Activated naive CD8-positive, alpha-beta T cell (primary cell): ENCODE data around the gene IL20RA.
"Not testable (repeated sequence)": the region's sequence is repeated elsewhere in the genome, so short reads cannot be mapped to it uniquely, and the experiment has no call there.

Experiments
- H3K27ac Mint-ChIP-seq: one replicate; pipeline ENCODE4 v1.8.0; 2021; ENCODE audit warnings: mixed read lengths
- H3K27me3 Mint-ChIP-seq: one replicate; pipeline ENCODE4 v1.8.0; 2021; ENCODE audit warnings: mixed read lengths
- H3K36me3 Mint-ChIP-seq: one replicate; pipeline ENCODE4 v1.8.0; 2021; ENCODE audit warnings: mixed read lengths
- H3K4me1 Mint-ChIP-seq: one replicate; pipeline ENCODE4 v1.8.0; 2021; ENCODE audit warnings: low read depth, mixed read lengths
- H3K4me3 Mint-ChIP-seq: one replicate; pipeline ENCODE4 v1.8.0; 2021; ENCODE audit warnings: mild to moderate bottlenecking, mixed read lengths
- H3K9me3 Mint-ChIP-seq: one replicate; pipeline ENCODE4 v1.8.0; 2021; ENCODE audit warnings: low read depth, mixed read lengths

Gene IL20RA

GRCh38 chr6:136980070-136980469 lies 64.7 kb downstream of the IL20RA start:
- H3K27me3 Mint-ChIP-seq: peaks cover 6% of the 10 kb centered on the region
- no peak overlapping the region for H3K27ac Mint-ChIP-seq
- no peaks in the 10 kb centered on the region for H3K9me3 Mint-ChIP-seq
- no peaks in the 10 kb centered on the region for H3K4me1 Mint-ChIP-seq
- no peak overlapping the region for H3K4me3 Mint-ChIP-seq
- H3K36me3 Mint-ChIP-seq: no peaks in the 10 kb centered on the region

GRCh38 chr6:136979206-136979605 lies 65.6 kb downstream of the IL20RA start:
- no peak overlapping the region for H3K4me3 Mint-ChIP-seq
- no peaks in the 10 kb centered on the region for H3K9me3 Mint-ChIP-seq
- peaks cover 6% of the 10 kb centered on the region for H3K27me3 Mint-ChIP-seq
- H3K36me3 Mint-ChIP-seq: no peaks in the 10 kb centered on the region
- H3K4me1 Mint-ChIP-seq: no peaks in the 10 kb centered on the region
- no peak overlapping the region for H3K27ac Mint-ChIP-seq

- Mint-ChIP-seq H3K4me3 (no peak overlapping the region), H3K27ac (no peak overlapping the region), H3K27me3 (peaks cover 6% of the 10 kb centered on the region), H3K4me1 (no peaks in the 10 kb centered on the region), H3K36me3 (no peaks in the 10 kb centered on the region), H3K9me3 (no peaks in the 10 kb centered on the region)
These were observed 67.7 kb downstream of the IL20RA start for GRCh38 chr6:136977075-136977474.

GRCh38 chr6:136975089-136975715 lies 69.6 kb downstream of the IL20RA start:
- Mint-ChIP-seq H3K4me1 (no peaks in the 10 kb centered on the region), H3K27me3 (peaks cover 5% of the 10 kb centered on the region), H3K4me3 (no peak overlapping the region), H3K36me3 (no peaks in the 10 kb centered on the region), H3K27ac (no peak overlapping the region), H3K9me3 (no peaks in the 10 kb centered on the region)

GRCh38 chr6:136973781-136974180 lies 71.0 kb downstream of the IL20RA start:
- not testable (repeated sequence) for H3K4me1 Mint-ChIP-seq, H3K27me3 Mint-ChIP-seq

GRCh38 chr6:136971609-136972008 lies 73.2 kb downstream of the IL20RA start:
- no peaks in the 10 kb centered on the region for H3K9me3 Mint-ChIP-seq
- peaks cover 16% of the 10 kb centered on the region for H3K27me3 Mint-ChIP-seq
- no peaks in the 10 kb centered on the region for H3K36me3 Mint-ChIP-seq
- no peak overlapping the region for H3K4me3 Mint-ChIP-seq
- no peak overlapping the region for H3K27ac Mint-ChIP-seq
- H3K4me1 Mint-ChIP-seq: peaks cover 2% of the 10 kb centered on the region

More at GRCh38 chr6:136973781-136974180, 71.0 kb downstream of the IL20RA start:
- not testable (repeated sequence) for H3K9me3 Mint-ChIP-seq, H3K36me3 Mint-ChIP-seq, H3K27ac Mint-ChIP-seq, H3K4me3 Mint-ChIP-seq

GRCh38 chr6:136969930-136970329 lies 74.8 kb downstream of the IL20RA start:
- H3K27me3 Mint-ChIP-seq: peaks cover 16% of the 10 kb centered on the region
- H3K36me3 Mint-ChIP-seq: no peaks in the 10 kb centered on the region
- peaks cover 2% of the 10 kb centered on the region for H3K4me1 Mint-ChIP-seq
- H3K4me3 Mint-ChIP-seq: no peak overlapping the region
- H3K27ac Mint-ChIP-seq: no peak overlapping the region
- no peaks in the 10 kb centered on the region for H3K9me3 Mint-ChIP-seq

GRCh38 chr6:136969433-136969832 lies 75.3 kb downstream of the IL20RA start:
- peaks cover 2% of the 10 kb centered on the region for H3K4me1 Mint-ChIP-seq
- H3K27ac Mint-ChIP-seq: no peak overlapping the region
- H3K4me3 Mint-ChIP-seq: no peak overlapping the region
- no peaks in the 10 kb centered on the region for H3K36me3 Mint-ChIP-seq
- H3K27me3 Mint-ChIP-seq: peaks cover 16% of the 10 kb centered on the region
- H3K9me3 Mint-ChIP-seq: no peaks in the 10 kb centered on the region

GRCh38 chr6:136968837-136969236 lies 75.9 kb downstream of the IL20RA start:
- Mint-ChIP-seq H3K9me3 (no peaks in the 10 kb centered on the region), H3K36me3 (no peaks in the 10 kb centered on the region), H3K4me1 (peaks cover 2% of the 10 kb centered on the region), H3K27me3 (peaks cover 16% of the 10 kb centered on the region), H3K4me3 (no peak overlapping the region), H3K27ac (no peak overlapping the region)

GRCh38 chr6:136967876-136968752 lies 76.7 kb downstream of the IL20RA start:
- Mint-ChIP-seq H3K27me3 (peaks cover 16% of the 10 kb centered on the region), H3K4me3 (no peak overlapping the region), H3K27ac (no peak overlapping the region), H3K4me1 (peaks cover 2% of the 10 kb centered on the region), H3K9me3 (no peaks in the 10 kb centered on the region), H3K36me3 (no peaks in the 10 kb centered on the region)

- H3K27ac Mint-ChIP-seq: no peak overlapping the region
These were observed 80.4 kb downstream of the IL20RA start for GRCh38 chr6:136964398-136964797.

GRCh38 chr6:136963259-136963658 lies 81.5 kb downstream of the IL20RA start:
- peaks cover 1% of the 10 kb centered on the region for H3K4me1 Mint-ChIP-seq
- H3K27me3 Mint-ChIP-seq: peaks cover 14% of the 10 kb centered on the region
- H3K36me3 Mint-ChIP-seq: no peaks in the 10 kb centered on the region
- H3K9me3 Mint-ChIP-seq: no peaks in the 10 kb centered on the region
- H3K4me3 Mint-ChIP-seq: no peak overlapping the region
- H3K27ac Mint-ChIP-seq: no peak overlapping the region

More at GRCh38 chr6:136964398-136964797, 80.4 kb downstream of the IL20RA start:
- Mint-ChIP-seq H3K9me3 (no peaks in the 10 kb centered on the region), H3K27me3 (peaks cover 15% of the 10 kb centered on the region), H3K4me1 (peaks cover 2% of the 10 kb centered on the region), H3K4me3 (no peak overlapping the region), H3K36me3 (no peaks in the 10 kb centered on the region)

- Mint-ChIP-seq H3K4me1 (no peaks in the 10 kb centered on the region), H3K4me3 (no peak overlapping the region), H3K36me3 (no peaks in the 10 kb centered on the region), H3K27ac (no peak overlapping the region), H3K9me3 (no peaks in the 10 kb centered on the region), H3K27me3 (peaks cover 13% of the 10 kb centered on the region)
These were observed 82.1 kb downstream of the IL20RA start for GRCh38 chr6:136962661-136963060.

- no peak overlapping the region for H3K27ac Mint-ChIP-seq
- H3K27me3 Mint-ChIP-seq: peaks cover 7% of the 10 kb centered on the region
- no peaks in the 10 kb centered on the region for H3K9me3 Mint-ChIP-seq
- no peaks in the 10 kb centered on the region for H3K36me3 Mint-ChIP-seq
- H3K4me1 Mint-ChIP-seq: peaks cover 4% of the 10 kb centered on the region
- no peak overlapping the region for H3K4me3 Mint-ChIP-seq
These were observed 82.9 kb downstream of the IL20RA start for GRCh38 chr6:136961848-136962247.

- Mint-ChIP-seq H3K27me3 (peaks cover 7% of the 10 kb centered on the region), H3K4me3 (no peak overlapping the region), H3K9me3 (no peaks in the 10 kb centered on the region), H3K4me1 (peaks cover 7% of the 10 kb centered on the region), H3K36me3 (no peaks in the 10 kb centered on the region), H3K27ac (no peak overlapping the region)
These were observed 84.0 kb downstream of the IL20RA start for GRCh38 chr6:136960781-136961180.
